Dendritic cell treated with granulocyte-macrophage colony-stimulating factor and Interleukin-4, amounts not matched to agents 40 ng/mL and 50 ng/mL, for 4 days (primary cell): ENCODE data around the gene ASXL1.
A peak's percentile ranks its signal among the peaks of the same experiment; 100 is the strongest.

Experiments used
- H3K27ac Mint-ChIP-seq: one replicate; pipeline ENCODE4 v1.8.0; 2022; ENCODE audit warnings: mild to moderate bottlenecking, mixed read lengths
- H3K27me3 Mint-ChIP-seq: one replicate; pipeline ENCODE4 v1.8.0; 2022; ENCODE audit warnings: mild to moderate bottlenecking, mixed read lengths
- H3K36me3 Mint-ChIP-seq: one replicate; pipeline ENCODE4 v1.8.0; 2022; ENCODE audit warnings: low read depth, mixed read lengths
- H3K4me1 Mint-ChIP-seq: one replicate; pipeline ENCODE4 v1.8.0; 2022; ENCODE audit warnings: low read depth, mixed read lengths
- H3K4me3 Mint-ChIP-seq: one replicate; pipeline ENCODE4 v1.8.0; 2022; ENCODE audit warnings: mild to moderate bottlenecking, moderate library complexity, mixed read lengths
- H3K9me3 Mint-ChIP-seq: one replicate; pipeline ENCODE4 v1.8.0; 2022; ENCODE audit warnings: mixed read lengths
- intact Hi-C: fragments of 100-400 bp; cut with micrococcal nuclease; formaldehyde crosslinking; loops from one replicate; pipeline ENCODE4 v1.15.0; 2022

Gene ASXL1

GRCh38 chr20:32449057-32449889 lies 91.1 kb downstream of the ASXL1 start:
- peaks cover 57% of the 10 kb centered on the region for H3K4me1 Mint-ChIP-seq
- peaks cover 88% of the 10 kb centered on the region for H3K36me3 Mint-ChIP-seq
- no peaks in the 10 kb centered on the region for H3K27me3 Mint-ChIP-seq
- H3K27ac Mint-ChIP-seq, result peak overlapping the region; percentile 38
- no peaks in the 10 kb centered on the region for H3K9me3 Mint-ChIP-seq
- intact Hi-C loops, result no loop called here
- H3K4me3 Mint-ChIP-seq, result peak overlapping the region; percentile 39

- Mint-ChIP-seq H3K27me3 (no peaks in the 10 kb centered on the region), H3K27ac (peak overlapping the region; percentile 38), H3K4me1 (peaks cover 57% of the 10 kb centered on the region), H3K9me3 (no peaks in the 10 kb centered on the region), H3K4me3 (peak overlapping the region; percentile 39), H3K36me3 (peaks cover 88% of the 10 kb centered on the region)
- intact Hi-C loops, result no loop called here
Observed at GRCh38 chr20:32449890-32450401, 91.8 kb downstream of the ASXL1 start.

- Mint-ChIP-seq H3K9me3 (no peaks in the 10 kb centered on the region), H3K4me3 (no peak overlapping the region), H3K27ac (no peak overlapping the region), H3K27me3 (no peaks in the 10 kb centered on the region), H3K4me1 (peaks cover 53% of the 10 kb centered on the region), H3K36me3 (peaks cover 88% of the 10 kb centered on the region)
- intact Hi-C loops, result no loop called here
Observed at GRCh38 chr20:32450484-32451061, 92.4 kb downstream of the ASXL1 start.

DNA sequence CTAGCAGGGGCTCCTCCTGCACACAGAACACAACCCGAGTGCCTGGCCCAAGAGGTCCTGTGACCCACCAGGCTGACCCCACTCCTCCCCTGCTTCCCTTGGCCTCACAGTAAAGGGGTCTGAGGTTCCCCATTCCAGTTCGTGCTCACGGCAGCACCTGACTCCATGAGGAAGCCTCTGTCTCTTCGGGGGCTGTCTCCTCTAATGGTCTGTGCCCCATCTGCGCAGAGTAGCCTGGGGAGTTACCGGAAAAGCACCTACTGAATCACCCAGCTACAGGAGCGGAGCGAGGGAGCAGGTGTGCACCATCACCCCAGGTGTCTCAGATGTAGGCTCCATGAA lies 93.2 kb downstream of the ASXL1 start:
- no peaks in the 10 kb centered on the region for H3K27me3 Mint-ChIP-seq
- no peaks in the 10 kb centered on the region for H3K9me3 Mint-ChIP-seq
- peaks cover 88% of the 10 kb centered on the region for H3K36me3 Mint-ChIP-seq
- no peak overlapping the region for H3K4me3 Mint-ChIP-seq
- H3K4me1 Mint-ChIP-seq, result peaks cover 52% of the 10 kb centered on the region
- intact Hi-C loops, result no loop called here
- no peak overlapping the region for H3K27ac Mint-ChIP-seq

DNA sequence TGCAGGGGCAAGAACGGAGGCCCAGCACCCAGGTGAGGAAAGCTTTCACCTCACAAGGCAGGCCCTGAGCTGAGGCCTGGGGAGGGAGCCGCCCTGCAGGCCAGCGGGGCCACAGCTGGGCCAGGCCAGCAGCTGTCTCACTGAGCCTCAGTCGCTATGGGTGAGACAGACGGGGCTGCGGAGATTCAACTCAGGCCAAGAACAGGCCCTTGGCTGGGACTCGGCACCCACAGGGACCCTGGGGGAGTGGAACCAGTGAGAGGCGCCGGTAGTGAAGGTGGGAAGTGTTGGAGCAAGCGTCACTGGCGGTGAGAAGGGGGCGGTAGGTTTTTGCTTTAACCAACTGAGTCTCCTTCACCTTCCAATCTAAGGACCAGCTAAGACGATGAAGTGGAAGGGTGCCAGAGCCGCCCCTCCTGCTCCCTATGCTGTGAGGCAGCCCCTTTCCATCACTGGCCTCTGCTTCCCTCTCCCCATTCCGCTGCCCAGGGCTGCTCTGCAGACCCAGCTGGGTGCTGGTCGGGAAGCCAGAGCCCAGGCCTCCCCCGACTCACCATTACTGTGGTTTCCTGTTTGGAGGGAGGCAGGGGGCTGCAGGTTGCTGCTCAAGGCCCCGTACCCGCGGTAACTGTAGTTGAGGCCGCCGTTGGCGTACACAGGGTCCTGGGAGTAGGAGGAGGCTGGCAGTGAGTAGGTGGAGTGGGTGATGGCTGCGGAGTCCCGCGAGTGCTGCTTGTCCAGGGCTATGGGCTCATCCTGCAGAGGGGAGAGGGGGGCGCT lies 93.7 kb downstream of the ASXL1 start:
- Mint-ChIP-seq H3K27ac (no peak overlapping the region), H3K4me1 (peaks cover 49% of the 10 kb centered on the region), H3K27me3 (no peaks in the 10 kb centered on the region), H3K4me3 (no peak overlapping the region), H3K9me3 (no peaks in the 10 kb centered on the region), H3K36me3 (peaks cover 83% of the 10 kb centered on the region)
- intact Hi-C loops, result no loop called here

DNA sequence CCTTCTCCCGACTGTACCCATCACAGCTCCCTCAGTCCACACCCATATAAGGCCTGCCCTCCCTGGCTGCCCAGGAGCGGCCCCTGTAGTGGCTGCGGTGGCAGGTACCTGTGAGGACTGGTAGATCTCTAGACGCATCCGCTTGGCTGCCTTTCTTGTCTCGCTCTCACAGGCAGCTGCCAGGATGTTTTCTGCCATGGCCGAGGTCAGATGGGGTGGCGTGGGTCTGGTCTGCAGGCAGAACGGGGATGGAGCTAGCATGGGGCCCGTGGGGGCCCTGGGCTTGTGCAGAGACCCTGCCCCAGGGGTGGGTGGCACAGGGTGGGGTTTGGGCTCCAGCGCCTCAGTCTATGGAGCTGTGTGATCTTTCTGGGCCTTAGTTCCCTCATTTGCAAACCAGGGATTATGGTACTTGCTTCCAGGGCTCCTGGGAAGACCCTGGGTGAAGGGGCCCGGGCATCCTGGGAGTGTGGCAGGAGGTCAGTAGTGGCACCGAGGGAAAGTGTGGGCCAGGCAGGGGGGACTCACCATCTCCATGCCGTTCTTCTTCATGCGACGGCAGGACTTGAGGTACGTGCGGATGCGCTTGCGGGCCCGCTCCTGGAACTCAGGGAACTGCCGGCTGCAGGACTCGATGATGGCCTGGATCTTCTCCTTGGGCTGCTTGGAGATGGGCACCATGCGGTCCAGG lies 94.8 kb downstream of the ASXL1 start:
- intact Hi-C loops, result no loop called here
- Mint-ChIP-seq H3K4me3 (no peak overlapping the region), H3K27ac (no peak overlapping the region), H3K27me3 (no peaks in the 10 kb centered on the region), H3K9me3 (no peaks in the 10 kb centered on the region), H3K36me3 (peaks cover 72% of the 10 kb centered on the region), H3K4me1 (peaks cover 50% of the 10 kb centered on the region)

DNA sequence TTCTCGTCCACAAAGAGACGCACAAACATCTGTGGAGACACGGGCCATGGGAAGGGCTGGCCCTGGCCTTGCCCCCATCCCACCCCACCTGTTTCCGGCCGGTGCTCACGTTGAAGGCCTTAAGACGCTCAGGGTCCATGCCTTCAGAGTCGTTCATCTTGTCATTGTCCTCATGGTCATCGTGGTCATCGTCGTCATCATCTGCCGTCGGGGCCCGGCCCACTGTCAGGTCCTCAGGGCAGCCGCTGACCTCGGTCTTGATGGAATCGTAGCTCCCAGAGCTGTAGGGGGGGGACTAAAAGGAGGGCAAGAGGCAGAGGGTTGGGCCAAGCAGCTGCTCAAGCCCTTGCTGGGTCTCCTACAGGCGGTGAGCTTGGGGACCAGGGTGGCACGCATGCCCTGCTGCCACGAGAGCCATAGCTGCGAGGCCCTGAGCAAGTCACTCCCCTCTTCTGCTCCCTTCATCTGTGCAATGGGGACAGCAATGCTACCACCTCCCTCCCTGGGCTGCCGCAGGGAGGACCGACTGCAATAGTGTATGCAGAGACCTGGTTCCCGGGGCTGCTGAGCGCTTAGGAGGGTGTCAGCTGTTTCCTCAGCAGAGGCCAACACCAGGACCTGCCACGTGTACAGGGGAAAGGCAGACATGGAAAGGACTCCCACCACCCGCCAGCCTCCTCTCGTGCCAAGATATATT lies 95.5 kb downstream of the ASXL1 start:
- H3K4me3 Mint-ChIP-seq, result no peak overlapping the region
- intact Hi-C loops, result no loop called here
- no peaks in the 10 kb centered on the region for H3K27me3 Mint-ChIP-seq
- no peak overlapping the region for H3K27ac Mint-ChIP-seq
- H3K4me1 Mint-ChIP-seq, result peaks cover 53% of the 10 kb centered on the region
- no peaks in the 10 kb centered on the region for H3K9me3 Mint-ChIP-seq
- H3K36me3 Mint-ChIP-seq, result peaks cover 71% of the 10 kb centered on the region

GRCh38 chr20:32454164-32455145 lies 96.3 kb downstream of the ASXL1 start:
- H3K9me3 Mint-ChIP-seq, result no peaks in the 10 kb centered on the region
- H3K27ac Mint-ChIP-seq, result no peak overlapping the region
- intact Hi-C loops, result no loop called here
- H3K27me3 Mint-ChIP-seq, result no peaks in the 10 kb centered on the region
- H3K4me3 Mint-ChIP-seq, result no peak overlapping the region
- peaks cover 69% of the 10 kb centered on the region for H3K36me3 Mint-ChIP-seq
- H3K4me1 Mint-ChIP-seq, result peaks cover 48% of the 10 kb centered on the region

DNA sequence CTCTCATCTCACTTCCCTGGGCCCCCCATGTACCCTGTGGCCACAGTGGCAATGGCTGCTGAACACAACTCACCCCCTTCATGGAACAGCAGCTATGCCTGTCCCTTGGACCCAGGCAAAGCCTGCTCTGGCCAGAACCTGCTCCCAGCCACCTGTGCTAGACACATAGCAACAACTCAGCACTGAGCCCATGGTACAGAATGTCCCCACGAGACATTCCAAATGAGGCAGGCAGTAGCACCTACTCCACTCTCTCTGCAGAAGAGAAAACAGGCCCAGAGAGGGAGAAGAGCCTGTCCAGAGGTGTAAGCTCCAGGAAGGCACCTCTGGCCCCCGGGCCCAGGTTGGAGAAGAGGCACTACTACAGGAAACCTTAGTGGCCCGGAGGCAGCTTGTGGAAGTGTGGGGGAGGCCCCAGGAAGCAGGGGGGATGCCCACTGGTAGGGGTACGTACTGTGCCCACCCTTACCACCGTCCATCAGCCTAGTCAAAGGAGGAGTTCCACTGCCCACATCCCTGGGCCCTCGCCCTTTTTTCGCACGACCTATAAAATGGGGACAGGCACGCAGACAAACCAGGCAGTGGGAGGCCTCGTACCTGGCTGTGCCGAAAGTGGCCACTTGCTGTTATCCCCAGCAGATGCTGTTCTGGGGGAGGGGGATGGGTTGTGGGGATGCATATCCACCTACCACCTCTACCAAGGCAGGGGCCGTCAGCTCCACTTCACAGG lies 97.2 kb downstream of the ASXL1 start:
- H3K9me3 Mint-ChIP-seq, result no peaks in the 10 kb centered on the region
- H3K4me1 Mint-ChIP-seq, result peaks cover 39% of the 10 kb centered on the region
- intact Hi-C loops, result no loop called here
- peaks cover 69% of the 10 kb centered on the region for H3K36me3 Mint-ChIP-seq
- H3K27ac Mint-ChIP-seq, result no peak overlapping the region
- no peak overlapping the region for H3K4me3 Mint-ChIP-seq
- no peaks in the 10 kb centered on the region for H3K27me3 Mint-ChIP-seq

- peaks cover 32% of the 10 kb centered on the region for H3K4me1 Mint-ChIP-seq
- H3K27me3 Mint-ChIP-seq, result no peaks in the 10 kb centered on the region
- no peak overlapping the region for H3K4me3 Mint-ChIP-seq
- H3K36me3 Mint-ChIP-seq, result peaks cover 72% of the 10 kb centered on the region
- intact Hi-C loops, result no loop called here
- no peak overlapping the region for H3K27ac Mint-ChIP-seq
- no peaks in the 10 kb centered on the region for H3K9me3 Mint-ChIP-seq
Observed at GRCh38 chr20:32455901-32456701, 98.0 kb downstream of the ASXL1 start.

GRCh38 chr20:32456869-32457478 lies 98.8 kb downstream of the ASXL1 start:
- no peaks in the 10 kb centered on the region for H3K27me3 Mint-ChIP-seq
- peaks cover 72% of the 10 kb centered on the region for H3K36me3 Mint-ChIP-seq
- no peaks in the 10 kb centered on the region for H3K9me3 Mint-ChIP-seq
- H3K4me3 Mint-ChIP-seq, result no peak overlapping the region
- no peak overlapping the region for H3K27ac Mint-ChIP-seq
- intact Hi-C loops, result no loop called here
- peaks cover 24% of the 10 kb centered on the region for H3K4me1 Mint-ChIP-seq
